Measurements from ENCODE around the gene IWS1.
"Not testable (repeated sequence)": the region's sequence is repeated elsewhere in the genome, so short reads cannot be mapped to it uniquely, and the experiment has no call there.

The IWS1 gene

GRCh38 chr2:127558911-127559310 lies 32.6 kb upstream of the IWS1 start:
- Histone ChIP-seq H3K4me1 (ENCODE audit: control insufficient read depth, insufficient read depth, low read length) (peaks cover 2% of the 10 kb centered on the region), H3K4me3 (ENCODE audit: low read depth, low read length) (no peak overlapping the region), H3K27me3 (ENCODE audit: control insufficient read depth, insufficient read depth, low read length) (no peaks in the 10 kb centered on the region), H3K9ac (ENCODE audit: low read depth, low read length) (no peak overlapping the region), H3K36me3 (ENCODE audit: control insufficient read depth, insufficient read depth, low read length) (no peaks in the 10 kb centered on the region), H3K9me3 (ENCODE audit: control insufficient read depth, insufficient read depth, low read length) (no peaks in the 10 kb centered on the region)

GRCh38 chr2:127552846-127553245 lies 26.6 kb upstream of the IWS1 start:
- Histone ChIP-seq H3K4me1 (ENCODE audit: control insufficient read depth, insufficient read depth, low read length) (no peaks in the 10 kb centered on the region), H3K9ac (ENCODE audit: low read depth, low read length) (no peak overlapping the region), H3K9me3 (ENCODE audit: control insufficient read depth, insufficient read depth, low read length) (no peaks in the 10 kb centered on the region), H3K4me3 (ENCODE audit: low read depth, low read length) (no peak overlapping the region), H3K36me3 (ENCODE audit: control insufficient read depth, insufficient read depth, low read length) (no peaks in the 10 kb centered on the region), H3K27me3 (ENCODE audit: control insufficient read depth, insufficient read depth, low read length) (no peaks in the 10 kb centered on the region)

DNA sequence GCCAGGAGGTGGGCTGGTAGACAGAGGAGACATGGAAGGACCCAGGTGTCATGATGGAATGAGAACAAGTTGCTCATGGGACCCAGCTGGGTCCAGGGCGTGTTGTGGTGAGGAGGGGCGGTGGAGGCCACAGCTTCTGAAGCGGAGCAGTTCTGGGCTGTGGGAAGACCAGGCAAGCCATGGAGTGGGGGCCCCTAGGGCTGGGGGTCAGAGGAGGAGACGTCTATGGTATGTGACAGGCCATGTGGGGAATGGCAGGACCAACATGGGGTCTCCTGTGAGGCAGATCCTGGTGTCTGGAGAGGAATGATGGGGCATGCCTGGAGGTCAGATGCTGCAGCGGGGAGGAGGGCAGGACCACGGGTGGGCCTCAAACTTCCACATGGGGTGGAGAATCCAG lies 26.0 kb upstream of the IWS1 start:
- Histone ChIP-seq H3K4me3 (ENCODE audit: low read depth, low read length) (no peak overlapping the region), H3K9me3 (ENCODE audit: control insufficient read depth, insufficient read depth, low read length) (no peaks in the 10 kb centered on the region), H3K36me3 (ENCODE audit: control insufficient read depth, insufficient read depth, low read length) (no peaks in the 10 kb centered on the region), H3K27me3 (ENCODE audit: control insufficient read depth, insufficient read depth, low read length) (peaks cover 2% of the 10 kb centered on the region), H3K4me1 (ENCODE audit: control insufficient read depth, insufficient read depth, low read length) (no peaks in the 10 kb centered on the region), H3K9ac (ENCODE audit: low read depth, low read length) (no peak overlapping the region)

- H3K4me1 ChIP-seq (ENCODE audit: control insufficient read depth, insufficient read depth, low read length), result no peaks in the 10 kb centered on the region
- no peak overlapping the region for H3K9ac ChIP-seq (ENCODE audit: low read depth, low read length)
- peaks cover 4% of the 10 kb centered on the region for H3K27me3 ChIP-seq (ENCODE audit: control insufficient read depth, insufficient read depth, low read length)
- no peak overlapping the region for H3K4me3 ChIP-seq (ENCODE audit: low read depth, low read length)
- H3K36me3 ChIP-seq (ENCODE audit: control insufficient read depth, insufficient read depth, low read length), result no peaks in the 10 kb centered on the region
- H3K9me3 ChIP-seq (ENCODE audit: control insufficient read depth, insufficient read depth, low read length), result no peaks in the 10 kb centered on the region
These were observed 25.1 kb upstream of the IWS1 start for GRCh38 chr2:127551221-127551930.

- Histone ChIP-seq H3K4me3 (ENCODE audit: low read depth, low read length) (no peak overlapping the region), H3K9me3 (ENCODE audit: control insufficient read depth, insufficient read depth, low read length) (no peaks in the 10 kb centered on the region), H3K4me1 (ENCODE audit: control insufficient read depth, insufficient read depth, low read length) (no peaks in the 10 kb centered on the region), H3K9ac (ENCODE audit: low read depth, low read length) (no peak overlapping the region), H3K36me3 (ENCODE audit: control insufficient read depth, insufficient read depth, low read length) (no peaks in the 10 kb centered on the region), H3K27me3 (ENCODE audit: control insufficient read depth, insufficient read depth, low read length) (peaks cover 4% of the 10 kb centered on the region)
These were observed 20.5 kb upstream of the IWS1 start for GRCh38 chr2:127546797-127547196.

- no peaks in the 10 kb centered on the region for H3K36me3 ChIP-seq (ENCODE audit: control insufficient read depth, insufficient read depth, low read length)
- no peaks in the 10 kb centered on the region for H3K9me3 ChIP-seq (ENCODE audit: control insufficient read depth, insufficient read depth, low read length)
- H3K4me1 ChIP-seq (ENCODE audit: control insufficient read depth, insufficient read depth, low read length), result no peaks in the 10 kb centered on the region
- no peak overlapping the region for H3K9ac ChIP-seq (ENCODE audit: low read depth, low read length)
- peaks cover 7% of the 10 kb centered on the region for H3K27me3 ChIP-seq (ENCODE audit: control insufficient read depth, insufficient read depth, low read length)
- H3K4me3 ChIP-seq (ENCODE audit: low read depth, low read length), result no peak overlapping the region
These were observed 19.5 kb upstream of the IWS1 start for GRCh38 chr2:127545796-127546195.

DNA sequence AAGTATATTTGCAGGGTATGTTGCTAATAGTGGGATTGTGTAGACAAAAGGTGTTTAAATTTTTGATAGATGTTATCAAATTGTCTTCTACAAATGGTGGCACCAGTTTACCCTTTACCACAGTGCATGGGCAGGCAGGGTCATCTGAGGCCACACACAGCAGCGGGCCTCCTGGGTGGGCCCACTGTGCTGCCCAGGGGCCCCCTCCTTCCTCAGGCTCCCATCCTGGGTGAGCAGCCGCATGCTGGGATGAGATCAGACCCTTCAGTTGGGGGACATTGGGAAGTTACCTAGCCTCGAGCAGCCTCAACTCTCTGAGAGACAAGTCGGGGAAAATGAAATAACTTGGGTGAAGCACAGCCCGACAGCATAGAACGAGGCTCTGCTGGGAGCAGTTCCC lies 18.9 kb upstream of the IWS1 start:
- H3K4me3 ChIP-seq (ENCODE audit: low read depth, low read length), result no peak overlapping the region
- H3K36me3 ChIP-seq (ENCODE audit: control insufficient read depth, insufficient read depth, low read length), result no peaks in the 10 kb centered on the region
- no peaks in the 10 kb centered on the region for H3K9me3 ChIP-seq (ENCODE audit: control insufficient read depth, insufficient read depth, low read length)
- H3K27me3 ChIP-seq (ENCODE audit: control insufficient read depth, insufficient read depth, low read length), result peaks cover 7% of the 10 kb centered on the region
- no peak overlapping the region for H3K9ac ChIP-seq (ENCODE audit: low read depth, low read length)
- H3K4me1 ChIP-seq (ENCODE audit: control insufficient read depth, insufficient read depth, low read length), result no peaks in the 10 kb centered on the region

DNA sequence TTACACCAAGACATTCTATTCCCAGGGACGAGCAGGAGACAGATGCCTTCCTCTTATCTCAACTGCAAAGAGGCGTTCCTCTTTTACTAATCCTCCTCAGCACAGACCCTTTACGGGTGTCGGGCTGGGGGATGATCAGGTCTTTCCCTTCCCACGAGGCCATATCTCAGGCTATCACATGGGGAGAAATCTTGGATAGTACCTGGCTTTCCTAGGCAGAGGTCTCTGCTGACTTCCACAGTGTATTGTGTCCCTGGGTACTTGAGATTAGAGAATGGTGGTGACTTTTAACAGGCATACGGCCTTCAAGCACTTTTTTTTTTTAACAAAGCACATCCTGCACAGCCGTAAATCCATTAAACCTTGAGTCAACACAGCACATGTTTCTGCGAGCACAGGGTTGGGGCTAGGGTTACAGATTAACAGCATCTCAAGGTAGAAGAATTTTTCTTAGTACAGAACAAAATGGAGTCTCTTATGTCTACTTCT lies 16.8 kb upstream of the IWS1 start:
- H3K4me3 ChIP-seq (ENCODE audit: low read depth, low read length); H3K27me3 ChIP-seq (ENCODE audit: control insufficient read depth, insufficient read depth, low read length); H3K36me3 ChIP-seq (ENCODE audit: control insufficient read depth, insufficient read depth, low read length); H3K9me3 ChIP-seq (ENCODE audit: control insufficient read depth, insufficient read depth, low read length); H3K9ac ChIP-seq (ENCODE audit: low read depth, low read length); H3K4me1 ChIP-seq (ENCODE audit: control insufficient read depth, insufficient read depth, low read length): not testable (repeated sequence)

GRCh38 chr2:127542231-127542630 lies 15.9 kb upstream of the IWS1 start:
- peaks cover 5% of the 10 kb centered on the region for H3K27me3 ChIP-seq (ENCODE audit: control insufficient read depth, insufficient read depth, low read length)
- H3K4me3 ChIP-seq (ENCODE audit: low read depth, low read length), result no peak overlapping the region
- no peaks in the 10 kb centered on the region for H3K4me1 ChIP-seq (ENCODE audit: control insufficient read depth, insufficient read depth, low read length)
- no peaks in the 10 kb centered on the region for H3K9me3 ChIP-seq (ENCODE audit: control insufficient read depth, insufficient read depth, low read length)
- H3K36me3 ChIP-seq (ENCODE audit: control insufficient read depth, insufficient read depth, low read length), result no peaks in the 10 kb centered on the region
- H3K9ac ChIP-seq (ENCODE audit: low read depth, low read length), result no peak overlapping the region

GRCh38 chr2:127541809-127542208 lies 15.5 kb upstream of the IWS1 start:
- H3K4me1 ChIP-seq (ENCODE audit: control insufficient read depth, insufficient read depth, low read length), result no peaks in the 10 kb centered on the region
- H3K27me3 ChIP-seq (ENCODE audit: control insufficient read depth, insufficient read depth, low read length), result peaks cover 3% of the 10 kb centered on the region
- no peak overlapping the region for H3K4me3 ChIP-seq (ENCODE audit: low read depth, low read length)
- H3K36me3 ChIP-seq (ENCODE audit: control insufficient read depth, insufficient read depth, low read length), result no peaks in the 10 kb centered on the region
- no peak overlapping the region for H3K9ac ChIP-seq (ENCODE audit: low read depth, low read length)
- H3K9me3 ChIP-seq (ENCODE audit: control insufficient read depth, insufficient read depth, low read length), result no peaks in the 10 kb centered on the region

DNA sequence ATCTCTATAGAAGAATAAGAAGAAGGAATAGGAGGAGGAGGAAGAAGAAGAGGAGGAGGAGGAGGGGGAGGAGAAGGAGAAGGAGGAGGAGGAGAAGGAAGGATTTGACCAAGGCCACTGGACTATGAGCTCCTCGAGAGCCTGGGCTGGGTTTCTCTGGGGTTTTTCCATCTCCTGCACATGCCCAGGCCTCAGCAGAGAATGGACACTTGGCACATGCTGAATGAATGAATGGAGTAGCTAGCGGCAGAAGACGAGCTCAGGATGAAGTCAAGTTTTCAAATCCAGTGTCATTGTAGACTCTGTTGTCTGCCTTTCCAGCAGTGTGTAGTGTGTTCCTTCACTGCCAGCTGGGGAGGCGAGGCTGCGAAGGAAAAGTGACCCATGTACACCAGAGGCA lies 11.4 kb upstream of the IWS1 start:
- H3K4me1 ChIP-seq (ENCODE audit: control insufficient read depth, insufficient read depth, low read length), result no peaks in the 10 kb centered on the region

GRCh38 chr2:127536707-127537541 lies 10.6 kb upstream of the IWS1 start:
- Histone ChIP-seq H3K4me1 (ENCODE audit: control insufficient read depth, insufficient read depth, low read length) (no peaks in the 10 kb centered on the region), H3K27me3 (ENCODE audit: control insufficient read depth, insufficient read depth, low read length) (peaks cover 3% of the 10 kb centered on the region), H3K9me3 (ENCODE audit: control insufficient read depth, insufficient read depth, low read length) (no peaks in the 10 kb centered on the region), H3K4me3 (ENCODE audit: low read depth, low read length) (no peak overlapping the region), H3K36me3 (ENCODE audit: control insufficient read depth, insufficient read depth, low read length) (no peaks in the 10 kb centered on the region), H3K9ac (ENCODE audit: low read depth, low read length) (no peak overlapping the region)

More for the DNA sequence above, 11.4 kb upstream of the IWS1 start:
- Histone ChIP-seq H3K36me3 (ENCODE audit: control insufficient read depth, insufficient read depth, low read length) (no peaks in the 10 kb centered on the region), H3K9me3 (ENCODE audit: control insufficient read depth, insufficient read depth, low read length) (no peaks in the 10 kb centered on the region), H3K4me3 (ENCODE audit: low read depth, low read length) (no peak overlapping the region), H3K9ac (ENCODE audit: low read depth, low read length) (no peak overlapping the region), H3K27me3 (ENCODE audit: control insufficient read depth, insufficient read depth, low read length) (peaks cover 3% of the 10 kb centered on the region)

Data from iPS-15b (cell line).